Measurements from ENCODE around the gene PNN.
A peak's percentile ranks its signal among the peaks of the same experiment; 100 is the strongest.
"Not testable (repeated sequence)": the region's sequence is repeated elsewhere in the genome, so short reads cannot be mapped to it uniquely, and the experiment has no call there.

PNN gene

GRCh38 chr14:39230416-39231035 is 55.5 kb downstream of the PNN start:
- Histone ChIP-seq H2AK5ac (ENCODE audit: low read length) (no peak overlapping the region), H3K4me2 (ENCODE audit: low read length) (no peak overlapping the region), H3K18ac (ENCODE audit: low read length) (no peak overlapping the region), H2BK12ac (ENCODE audit: low read length) (no peak overlapping the region), H3K9ac (ENCODE audit: low read length) (no peak overlapping the region), H3K27me3 (ENCODE audit: insufficient read depth, low read length) (no peaks in the 10 kb centered on the region), H2BK120ac (ENCODE audit: insufficient read depth, low read length, poor library complexity) (no peak overlapping the region), H3K23ac (ENCODE audit: low read length) (no peak overlapping the region), H3K79me2 (ENCODE audit: control insufficient read depth, insufficient read depth, low read length, poor library complexity) (no peaks in the 10 kb centered on the region), H3K4me1 (ENCODE audit: control insufficient read depth in 1 of 2, insufficient read depth in 2 of 2, low read length in 2 of 2) (no peaks in the 10 kb centered on the region), H2BK5ac (ENCODE audit: low read depth, low read length, poor library complexity) (no peak overlapping the region), H3K9me3 (ENCODE audit: insufficient read depth, low read depth, low read length) (no peaks in the 10 kb centered on the region), H3K27ac (ENCODE audit: low read depth, low read length) (no peak overlapping the region), H3K36me3 (ENCODE audit: control insufficient read depth in 1 of 2, insufficient read depth in 2 of 2, low read length in 2 of 2) (no peaks in the 10 kb centered on the region), H3K79me1 (ENCODE audit: low read length) (no peaks in the 10 kb centered on the region), H4K12ac (ENCODE audit: low read depth, low read length) (no peak overlapping the region), H4K91ac (ENCODE audit: low read depth, low read length) (no peak overlapping the region), H3K14ac (ENCODE audit: low read length) (no peak overlapping the region), H4K8ac (ENCODE audit: low read depth, low read length) (no peak overlapping the region), H2AFZ (ENCODE audit: insufficient read depth, low read length, poor library complexity) (no peak overlapping the region), H3K4ac (ENCODE audit: low read depth, low read length) (no peak overlapping the region), H3K4me3 (ENCODE audit: low read depth, low read length) (no peak overlapping the region)
- no CpG with 5 or more reads among the region's 5 CpGs for WGBS (ENCODE audit: extremely low coverage, insufficient coverage, insufficient read length)
- no peak for DNase-seq

DNA sequence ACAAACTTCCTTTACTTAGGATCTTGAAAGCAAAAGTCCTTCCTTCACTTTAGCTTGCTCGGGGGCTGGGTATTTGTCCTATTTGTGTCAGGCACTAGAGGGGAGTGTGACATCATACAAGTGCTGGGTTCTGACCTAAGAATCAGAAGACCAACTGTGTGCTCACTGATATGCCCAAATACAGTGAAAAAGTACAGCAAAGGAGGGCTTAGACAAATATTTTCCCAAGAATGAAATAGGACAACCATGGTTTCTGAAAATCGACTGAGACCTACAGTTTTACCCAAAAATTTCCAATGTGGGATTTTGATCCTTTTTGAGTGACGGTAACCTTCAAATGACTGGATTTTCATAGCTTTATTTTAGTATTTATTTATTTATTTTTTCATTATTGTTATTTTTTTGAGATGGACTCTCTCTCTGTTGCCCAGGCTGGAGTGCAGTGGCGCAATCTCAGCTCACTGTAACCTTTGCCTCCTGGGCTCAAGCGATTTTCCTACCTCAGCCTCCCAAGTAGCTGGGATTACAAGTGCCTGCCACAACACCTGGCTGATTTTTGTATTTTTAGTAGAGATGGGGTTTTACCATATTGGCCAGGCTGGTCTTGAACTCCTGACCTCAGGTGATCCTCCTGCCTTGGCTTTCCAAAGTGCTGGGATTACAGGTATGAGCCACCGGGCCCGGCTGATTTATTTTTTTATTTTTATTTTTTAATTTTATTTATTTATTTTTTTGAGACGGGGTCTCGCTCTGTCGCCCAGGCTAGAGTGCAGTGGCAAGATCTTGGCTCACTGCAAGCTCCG is 56.9 kb downstream of the PNN start:
- H3K4ac ChIP-seq (ENCODE audit: low read depth, low read length); H4K8ac ChIP-seq (ENCODE audit: low read depth, low read length); H3K9me3 ChIP-seq (ENCODE audit: insufficient read depth, low read depth, low read length); H3K14ac ChIP-seq (ENCODE audit: low read length); H3K9ac ChIP-seq (ENCODE audit: low read length); H3K79me1 ChIP-seq (ENCODE audit: low read length); H3K4me1 ChIP-seq (ENCODE audit: control insufficient read depth in 1 of 2, insufficient read depth in 2 of 2, low read length in 2 of 2); H3K36me3 ChIP-seq (ENCODE audit: control insufficient read depth in 1 of 2, insufficient read depth in 2 of 2, low read length in 2 of 2); H3K79me2 ChIP-seq (ENCODE audit: control insufficient read depth, insufficient read depth, low read length, poor library complexity); H2AK5ac ChIP-seq (ENCODE audit: low read length); H3K23ac ChIP-seq (ENCODE audit: low read length); H3K27ac ChIP-seq (ENCODE audit: low read depth, low read length); H3K4me2 ChIP-seq (ENCODE audit: low read length); H3K4me3 ChIP-seq (ENCODE audit: low read depth, low read length); H2AFZ ChIP-seq (ENCODE audit: insufficient read depth, low read length, poor library complexity); H4K12ac ChIP-seq (ENCODE audit: low read depth, low read length); H3K27me3 ChIP-seq (ENCODE audit: insufficient read depth, low read length); H4K91ac ChIP-seq (ENCODE audit: low read depth, low read length); H2BK120ac ChIP-seq (ENCODE audit: insufficient read depth, low read length, poor library complexity); H2BK5ac ChIP-seq (ENCODE audit: low read depth, low read length, poor library complexity); H2BK12ac ChIP-seq (ENCODE audit: low read length); H3K18ac ChIP-seq (ENCODE audit: low read length): not testable (repeated sequence)
- no CpG with 5 or more reads among the region's 11 CpGs for WGBS (ENCODE audit: extremely low coverage, insufficient coverage, insufficient read length)
- DNase-seq, result peak in 1 of 2 donors; percentile 14

All from trophoblast cell (in vitro differentiated cells and primary cell).